Measurements from ENCODE around the gene SEMA4D.

SEMA4D gene, protein sequence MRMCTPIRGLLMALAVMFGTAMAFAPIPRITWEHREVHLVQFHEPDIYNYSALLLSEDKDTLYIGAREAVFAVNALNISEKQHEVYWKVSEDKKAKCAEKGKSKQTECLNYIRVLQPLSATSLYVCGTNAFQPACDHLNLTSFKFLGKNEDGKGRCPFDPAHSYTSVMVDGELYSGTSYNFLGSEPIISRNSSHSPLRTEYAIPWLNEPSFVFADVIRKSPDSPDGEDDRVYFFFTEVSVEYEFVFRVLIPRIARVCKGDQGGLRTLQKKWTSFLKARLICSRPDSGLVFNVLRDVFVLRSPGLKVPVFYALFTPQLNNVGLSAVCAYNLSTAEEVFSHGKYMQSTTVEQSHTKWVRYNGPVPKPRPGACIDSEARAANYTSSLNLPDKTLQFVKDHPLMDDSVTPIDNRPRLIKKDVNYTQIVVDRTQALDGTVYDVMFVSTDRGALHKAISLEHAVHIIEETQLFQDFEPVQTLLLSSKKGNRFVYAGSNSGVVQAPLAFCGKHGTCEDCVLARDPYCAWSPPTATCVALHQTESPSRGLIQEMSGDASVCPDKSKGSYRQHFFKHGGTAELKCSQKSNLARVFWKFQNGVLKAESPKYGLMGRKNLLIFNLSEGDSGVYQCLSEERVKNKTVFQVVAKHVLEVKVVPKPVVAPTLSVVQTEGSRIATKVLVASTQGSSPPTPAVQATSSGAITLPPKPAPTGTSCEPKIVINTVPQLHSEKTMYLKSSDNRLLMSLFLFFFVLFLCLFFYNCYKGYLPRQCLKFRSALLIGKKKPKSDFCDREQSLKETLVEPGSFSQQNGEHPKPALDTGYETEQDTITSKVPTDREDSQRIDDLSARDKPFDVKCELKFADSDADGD

DNA sequence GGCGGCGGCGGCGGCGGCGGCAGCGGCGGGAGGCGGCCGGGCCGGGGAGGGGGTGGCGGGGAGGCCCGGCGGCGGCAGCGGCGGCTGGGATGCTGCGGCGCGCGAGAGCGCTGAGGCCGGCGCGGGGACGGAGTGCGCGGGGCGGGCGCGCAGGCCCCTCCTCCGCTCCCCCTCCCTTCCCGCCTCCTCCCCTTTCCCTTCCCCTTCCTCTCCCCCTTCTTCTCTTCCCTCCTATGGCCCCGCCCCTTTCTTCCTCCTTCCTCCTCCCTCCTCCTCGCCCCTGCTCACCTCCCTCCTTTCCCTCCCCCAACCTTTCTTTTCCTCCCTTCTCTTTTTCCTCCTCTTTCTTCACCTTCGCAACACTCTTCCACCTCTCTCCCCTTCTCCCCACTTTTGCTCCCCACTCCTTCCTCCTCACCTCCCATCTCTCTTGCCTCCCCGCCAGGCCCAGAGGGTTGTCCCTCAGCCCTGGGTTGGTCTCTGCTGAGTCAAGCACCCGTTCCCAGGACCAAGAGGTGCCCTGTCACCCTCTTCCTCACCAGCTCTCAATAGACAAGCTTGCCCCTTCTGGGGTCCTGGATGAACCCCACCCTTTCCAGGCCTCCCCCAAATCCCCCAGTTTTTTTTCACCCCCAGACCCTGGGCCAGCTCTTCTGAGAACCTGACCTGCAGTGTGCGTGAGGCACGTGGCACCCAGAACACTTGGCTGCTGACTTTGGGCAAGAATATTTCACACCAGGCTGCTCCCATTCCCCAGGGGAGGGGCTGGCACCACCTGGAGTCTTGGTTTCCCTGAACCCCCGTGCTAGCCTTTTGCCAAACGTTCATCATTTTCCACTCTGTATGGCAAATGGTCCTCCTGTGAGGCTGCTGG, at the start of gene SEMA4D:
SEMA4D (minus strand) TSS at position 136 of the 874 bp plus-strand sequence. CDS start 92,657 bp downstream, outside the sequence.
- peak within 1 kb of the TSS; percentile 48 to 66 (median 58) for H3K4me3 ChIP-seq (ENCODE audit: low read depth in 1 of 5, low read length in 5 of 5)
- no peak within 1 kb of the TSS for H3K27ac ChIP-seq (ENCODE audit: low read depth, low read length)
- H3K9ac ChIP-seq (ENCODE audit: low read length in 5 of 5): peak within 1 kb of the TSS in 2 of 5 donors; percentile 14 to 24
- H3K4me1 ChIP-seq (ENCODE audit: control insufficient read depth in 5 of 5, insufficient read depth in 5 of 5, low read length in 5 of 5): peaks cover 0 to 25% (median 12%) of the 10 kb centered on the region in 5 donors
- no peaks in the 10 kb centered on the region for H3K36me3 ChIP-seq (ENCODE audit: control insufficient read depth in 5 of 5, insufficient read depth in 5 of 5, low read length in 5 of 5)
- H3K27me3 ChIP-seq (ENCODE audit: control insufficient read depth in 5 of 5, insufficient read depth in 4 of 5, low read length in 5 of 5): peaks cover 0 to 6% (median 3%) of the 10 kb centered on the region in 5 donors
- H3K9me3 ChIP-seq (ENCODE audit: control insufficient read depth in 5 of 5, low read length in 5 of 5): no peaks in the 10 kb centered on the region

GRCh38 chr9:89547000-89547399, 49.1 kb upstream of the SEMA4D start:
- Histone ChIP-seq H3K36me3 (ENCODE audit: control insufficient read depth in 5 of 5, insufficient read depth in 5 of 5, low read length in 5 of 5) (no peaks in the 10 kb centered on the region), H3K4me3 (ENCODE audit: low read depth in 1 of 5, low read length in 5 of 5) (no peak overlapping the region), H3K27me3 (ENCODE audit: control insufficient read depth in 5 of 5, insufficient read depth in 4 of 5, low read length in 5 of 5) (peaks cover 0 to 5% (median under 1%) of the 10 kb centered on the region in 5 donors), H3K4me1 (ENCODE audit: control insufficient read depth in 5 of 5, insufficient read depth in 5 of 5, low read length in 5 of 5) (no peaks in the 10 kb centered on the region), H3K27ac (ENCODE audit: low read depth, low read length) (no peak overlapping the region), H3K9ac (ENCODE audit: low read length in 5 of 5) (no peak overlapping the region), H3K9me3 (ENCODE audit: control insufficient read depth in 5 of 5, low read length in 5 of 5) (peaks cover 2 to 10% (median 8%) of the 10 kb centered on the region in 5 donors)

DNA sequence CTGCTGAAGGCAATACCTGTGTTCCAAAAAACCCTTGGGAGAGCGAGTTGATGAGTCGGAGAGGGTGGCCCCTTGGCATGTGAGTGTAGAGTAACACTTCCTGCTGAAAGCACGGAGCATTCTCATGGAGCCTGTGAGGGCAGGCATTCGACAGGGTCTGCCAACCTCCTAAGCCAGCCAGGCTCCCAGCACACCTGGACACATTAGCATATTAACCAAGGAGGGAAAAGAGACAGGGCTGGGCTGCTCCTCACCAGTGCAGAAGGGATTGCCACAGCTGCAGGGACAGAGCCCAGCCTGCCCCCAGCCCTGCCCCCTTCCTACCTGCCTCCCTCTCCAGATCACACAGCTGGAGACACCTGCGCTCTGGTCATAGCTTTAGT, 46.4 kb upstream of the SEMA4D start:
- Histone ChIP-seq H3K27me3 (ENCODE audit: control insufficient read depth in 5 of 5, insufficient read depth in 4 of 5, low read length in 5 of 5) (peaks cover 0 to 10% (median 5%) of the 10 kb centered on the region in 5 donors), H3K36me3 (ENCODE audit: control insufficient read depth in 5 of 5, insufficient read depth in 5 of 5, low read length in 5 of 5) (no peaks in the 10 kb centered on the region), H3K27ac (ENCODE audit: low read depth, low read length) (no peak overlapping the region), H3K4me3 (ENCODE audit: low read depth in 1 of 5, low read length in 5 of 5) (no peak overlapping the region), H3K4me1 (ENCODE audit: control insufficient read depth in 5 of 5, insufficient read depth in 5 of 5, low read length in 5 of 5) (no peaks in the 10 kb centered on the region), H3K9ac (ENCODE audit: low read length in 5 of 5) (no peak overlapping the region), H3K9me3 (ENCODE audit: control insufficient read depth in 5 of 5, low read length in 5 of 5) (peaks cover 2 to 10% (median 8%) of the 10 kb centered on the region in 5 donors)

- H3K4me1 ChIP-seq (ENCODE audit: control insufficient read depth in 5 of 5, insufficient read depth in 5 of 5, low read length in 5 of 5): no peaks in the 10 kb centered on the region
- H3K9me3 ChIP-seq (ENCODE audit: control insufficient read depth in 5 of 5, low read length in 5 of 5): peaks cover 2 to 10% (median 8%) of the 10 kb centered on the region in 5 donors
- H3K27me3 ChIP-seq (ENCODE audit: control insufficient read depth in 5 of 5, insufficient read depth in 4 of 5, low read length in 5 of 5): peaks cover 0 to 10% (median 5%) of the 10 kb centered on the region in 5 donors
- no peak overlapping the region for H3K9ac ChIP-seq (ENCODE audit: low read length in 5 of 5)
- H3K4me3 ChIP-seq (ENCODE audit: low read depth in 1 of 5, low read length in 5 of 5): no peak overlapping the region
- no peaks in the 10 kb centered on the region for H3K36me3 ChIP-seq (ENCODE audit: control insufficient read depth in 5 of 5, insufficient read depth in 5 of 5, low read length in 5 of 5)
- no peak overlapping the region for H3K27ac ChIP-seq (ENCODE audit: low read depth, low read length)
These were observed 45.8 kb upstream of the SEMA4D start for GRCh38 chr9:89543621-89544278.

DNA sequence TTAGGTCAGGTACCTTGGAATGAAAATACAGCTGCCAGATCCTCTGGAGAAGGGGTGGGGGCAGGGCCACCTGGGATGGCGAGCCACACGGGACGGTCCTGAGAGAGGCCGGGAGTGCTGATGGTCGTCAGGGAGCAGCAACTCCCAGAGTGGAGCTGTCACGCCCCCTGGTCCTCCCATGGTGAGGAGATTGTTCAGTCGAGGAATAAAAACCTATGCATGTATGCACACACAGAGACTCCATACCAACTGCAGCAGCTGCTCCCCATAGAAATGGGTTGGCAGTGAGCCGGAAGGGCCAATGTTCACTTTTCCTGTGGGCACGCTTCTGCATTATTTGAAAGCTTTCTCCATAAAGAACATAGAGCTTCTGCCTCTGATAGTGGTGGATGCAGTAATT, 45.2 kb upstream of the SEMA4D start:
- H3K27ac ChIP-seq (ENCODE audit: low read depth, low read length): no peak overlapping the region
- no peak overlapping the region for H3K9ac ChIP-seq (ENCODE audit: low read length in 5 of 5)
- no peaks in the 10 kb centered on the region for H3K36me3 ChIP-seq (ENCODE audit: control insufficient read depth in 5 of 5, insufficient read depth in 5 of 5, low read length in 5 of 5)
- no peaks in the 10 kb centered on the region for H3K4me1 ChIP-seq (ENCODE audit: control insufficient read depth in 5 of 5, insufficient read depth in 5 of 5, low read length in 5 of 5)
- peaks cover 0 to 10% (median 5%) of the 10 kb centered on the region in 5 donors for H3K27me3 ChIP-seq (ENCODE audit: control insufficient read depth in 5 of 5, insufficient read depth in 4 of 5, low read length in 5 of 5)
- peaks cover 2 to 10% (median 8%) of the 10 kb centered on the region in 5 donors for H3K9me3 ChIP-seq (ENCODE audit: control insufficient read depth in 5 of 5, low read length in 5 of 5)
- no peak overlapping the region for H3K4me3 ChIP-seq (ENCODE audit: low read depth in 1 of 5, low read length in 5 of 5)

GRCh38 chr9:89542401-89543021, 44.6 kb upstream of the SEMA4D start:
- Histone ChIP-seq H3K9me3 (ENCODE audit: control insufficient read depth in 5 of 5, low read length in 5 of 5) (peaks cover 2 to 10% (median 8%) of the 10 kb centered on the region in 5 donors), H3K4me1 (ENCODE audit: control insufficient read depth in 5 of 5, insufficient read depth in 5 of 5, low read length in 5 of 5) (no peaks in the 10 kb centered on the region), H3K27ac (ENCODE audit: low read depth, low read length) (no peak overlapping the region), H3K9ac (ENCODE audit: low read length in 5 of 5) (no peak overlapping the region), H3K27me3 (ENCODE audit: control insufficient read depth in 5 of 5, insufficient read depth in 4 of 5, low read length in 5 of 5) (peaks cover 3 to 10% (median 8%) of the 10 kb centered on the region in 5 donors), H3K4me3 (ENCODE audit: low read depth in 1 of 5, low read length in 5 of 5) (no peak overlapping the region), H3K36me3 (ENCODE audit: control insufficient read depth in 5 of 5, insufficient read depth in 5 of 5, low read length in 5 of 5) (no peaks in the 10 kb centered on the region)

DNA sequence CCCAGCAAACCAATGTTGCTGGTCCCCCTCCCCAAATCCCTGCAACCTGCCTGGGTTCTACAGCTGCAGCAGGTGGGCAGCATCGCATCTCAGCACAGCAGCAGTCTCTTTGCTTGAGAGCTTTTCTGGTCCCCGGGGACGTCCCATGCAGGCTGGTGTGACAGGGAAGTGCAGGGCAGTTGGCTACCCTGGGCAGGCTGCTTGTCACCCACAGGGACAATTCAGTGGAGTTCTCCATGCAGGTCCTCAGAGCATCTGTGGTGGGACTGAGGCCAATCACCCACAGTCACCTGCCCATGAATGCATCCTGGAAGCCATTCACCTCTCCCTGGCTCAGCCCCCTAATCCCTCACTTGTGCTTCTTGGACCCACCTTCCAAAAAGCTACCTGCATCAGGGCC, 43.9 kb upstream of the SEMA4D start:
- Histone ChIP-seq H3K4me3 (ENCODE audit: low read depth in 1 of 5, low read length in 5 of 5) (no peak overlapping the region), H3K9me3 (ENCODE audit: control insufficient read depth in 5 of 5, low read length in 5 of 5) (peaks cover 2 to 10% (median 8%) of the 10 kb centered on the region in 5 donors), H3K27ac (ENCODE audit: low read depth, low read length) (no peak overlapping the region), H3K36me3 (ENCODE audit: control insufficient read depth in 5 of 5, insufficient read depth in 5 of 5, low read length in 5 of 5) (no peaks in the 10 kb centered on the region), H3K9ac (ENCODE audit: low read length in 5 of 5) (no peak overlapping the region), H3K27me3 (ENCODE audit: control insufficient read depth in 5 of 5, insufficient read depth in 4 of 5, low read length in 5 of 5) (peaks cover 5 to 10% (median 10%) of the 10 kb centered on the region in 5 donors), H3K4me1 (ENCODE audit: control insufficient read depth in 5 of 5, insufficient read depth in 5 of 5, low read length in 5 of 5) (no peaks in the 10 kb centered on the region)

DNA sequence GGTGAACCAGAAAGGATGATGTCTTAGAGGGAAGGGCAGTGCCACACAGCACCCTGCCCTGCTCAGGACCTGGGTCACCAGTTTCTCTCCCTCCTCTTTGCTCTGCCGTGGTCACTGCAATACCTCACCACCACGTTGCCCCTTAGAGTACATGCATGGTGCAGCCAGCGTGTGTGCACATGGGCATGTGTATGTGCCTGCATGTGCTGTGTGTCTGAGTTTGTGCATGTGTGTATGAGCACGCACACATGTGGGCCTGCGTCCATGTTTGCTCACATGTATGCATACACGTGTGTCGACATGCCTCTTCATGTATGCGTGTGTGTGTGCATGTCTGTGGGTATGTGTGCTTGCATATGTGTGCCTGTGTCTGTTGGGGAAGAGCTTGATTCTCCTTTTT, 41.5 kb upstream of the SEMA4D start:
- H3K9me3 ChIP-seq (ENCODE audit: control insufficient read depth in 5 of 5, low read length in 5 of 5): no peaks in the 10 kb centered on the region
- H3K36me3 ChIP-seq (ENCODE audit: control insufficient read depth in 5 of 5, insufficient read depth in 5 of 5, low read length in 5 of 5): no peaks in the 10 kb centered on the region
- H3K9ac ChIP-seq (ENCODE audit: low read length in 5 of 5): no peak overlapping the region
- H3K27ac ChIP-seq (ENCODE audit: low read depth, low read length): no peak overlapping the region
- H3K4me1 ChIP-seq (ENCODE audit: control insufficient read depth in 5 of 5, insufficient read depth in 5 of 5, low read length in 5 of 5): no peaks in the 10 kb centered on the region
- H3K4me3 ChIP-seq (ENCODE audit: low read depth in 1 of 5, low read length in 5 of 5): no peak overlapping the region
- peaks cover 13 to 22% (median 16%) of the 10 kb centered on the region in 5 donors for H3K27me3 ChIP-seq (ENCODE audit: control insufficient read depth in 5 of 5, insufficient read depth in 4 of 5, low read length in 5 of 5)

GRCh38 chr9:89538871-89539270, 41.0 kb upstream of the SEMA4D start:
- H3K9ac ChIP-seq (ENCODE audit: low read length in 5 of 5): no peak overlapping the region
- H3K27me3 ChIP-seq (ENCODE audit: control insufficient read depth in 5 of 5, insufficient read depth in 4 of 5, low read length in 5 of 5): peaks cover 13 to 22% (median 16%) of the 10 kb centered on the region in 5 donors
- no peak overlapping the region for H3K27ac ChIP-seq (ENCODE audit: low read depth, low read length)
- no peaks in the 10 kb centered on the region for H3K9me3 ChIP-seq (ENCODE audit: control insufficient read depth in 5 of 5, low read length in 5 of 5)
- no peaks in the 10 kb centered on the region for H3K36me3 ChIP-seq (ENCODE audit: control insufficient read depth in 5 of 5, insufficient read depth in 5 of 5, low read length in 5 of 5)
- no peak overlapping the region for H3K4me3 ChIP-seq (ENCODE audit: low read depth in 1 of 5, low read length in 5 of 5)
- H3K4me1 ChIP-seq (ENCODE audit: control insufficient read depth in 5 of 5, insufficient read depth in 5 of 5, low read length in 5 of 5): no peaks in the 10 kb centered on the region

All from subcutaneous abdominal adipose tissue (tissue), 5 donors.